Tibial nerve (tissue), 4 donors: ENCODE measurements around the gene CAMTA1.

ENCODE experiments used
- CTCF ChIP-seq, 5 experiments: fragments of 200-600 bp in 3 of 5; fragments of 450-650 bp in 2 of 5; sonication (generic) in 3 of 5; IDR thresholded peaks; one replicate each; pipeline ENCODE4 v1.5.1; 2016 to 2019; ENCODE audit warnings: antibody characterized with exemption in 5 of 5, mild to moderate bottlenecking in 3 of 5, moderate library complexity in 2 of 5
- EP300 ChIP-seq, 2 donors: sonication (generic); formaldehyde crosslinking; IDR thresholded peaks; one replicate each; pipeline ENCODE4 v1.6.1; 2017; ENCODE audit warnings: antibody characterized with exemption in 2 of 2, mild to moderate bottlenecking in 1 of 2
- POLR2A ChIP-seq, 2 donors: fragments of 450-650 bp; IDR thresholded peaks; one replicate each; pipeline ENCODE4 v1.6.1; 2017; ENCODE audit warnings: antibody characterized with exemption in 2 of 2, mild to moderate bottlenecking in 2 of 2, moderate library complexity in 2 of 2

GRCh38 chr1:6939363-6939762 is 154.1 kb downstream of the CAMTA1 start:
- TF ChIP-seq POLR2A (IDR thresholded peaks at IDR 0.05): no peak
- no peak for TF ChIP-seq CTCF (IDR thresholded peaks at IDR 0.05)
- no peak for TF ChIP-seq EP300 (IDR thresholded peaks at IDR 0.05)
